SH-SY5Y (cell line): ENCODE measurements around the gene ALDH3A1.

ENCODE experiments used
- GATA2 ChIP-seq: IDR thresholded peaks from 2 replicates; pipeline ENCODE4 v1.6.1; 2011; ENCODE audit warnings: mild to moderate bottlenecking, low read depth, low read length
- GATA3 ChIP-seq: IDR thresholded peaks from 2 replicates; pipeline ENCODE4 v1.6.1; 2011; ENCODE audit warnings: low read depth, mild to moderate bottlenecking, low read length, moderate library complexity

DNA sequence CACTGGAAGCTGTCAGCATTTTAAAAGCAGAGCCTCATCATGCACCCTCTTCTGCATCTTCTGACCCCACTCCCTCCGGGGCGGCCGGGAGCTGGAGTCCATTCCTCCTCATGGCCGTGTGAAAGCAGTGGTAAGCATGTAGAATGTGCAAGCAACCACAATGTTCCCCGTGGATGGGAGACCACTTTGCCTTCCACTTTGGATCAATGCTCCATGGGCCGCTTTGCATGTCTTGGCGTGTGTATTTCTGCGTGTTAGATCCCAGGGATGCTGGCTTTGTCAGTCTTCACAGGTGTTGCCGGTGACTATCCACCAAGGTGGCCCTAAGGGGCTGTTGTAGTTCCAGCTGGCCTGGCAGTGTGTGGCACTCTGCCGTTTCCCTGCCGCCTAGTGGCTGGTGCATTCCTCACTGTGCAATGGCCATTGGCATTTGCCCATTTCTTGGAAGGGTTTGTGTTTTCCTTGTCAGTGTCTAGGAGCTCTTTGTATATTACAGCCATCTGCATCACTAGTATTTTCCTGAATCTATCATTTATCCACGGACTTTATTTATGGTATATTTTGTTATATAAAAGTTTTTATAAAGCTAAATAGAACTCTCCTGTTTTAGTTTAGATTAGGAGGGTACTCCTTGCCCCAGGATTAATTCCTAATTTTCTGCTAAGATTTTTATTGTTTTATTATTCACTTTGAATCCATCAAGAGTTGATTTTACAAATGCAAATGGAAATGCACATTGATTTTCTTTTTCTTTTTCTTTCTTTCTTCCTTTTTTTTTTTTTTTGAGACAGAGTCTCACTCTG is 5.8 kb upstream of the ALDH3A1 start:
- TF ChIP-seq GATA2 (no peak), GATA3 (no peak)
